ENCODE data around the gene UBR4. TPM values are rescaled to one million over a fixed set of nuclear protein-coding genes. Genes with fewer than 3 reads are reported as not detected.

UBR4 gene
- total and polyA plus RNA-seq, 2 experiments from 2014 or later, result 111 to 230 TPM

- Histone ChIP-seq H3F3A (replicated peaks; ENCODE audit: low read depth) (no peaks in the 10 kb centered on the region), H3K36me3 (ENCODE audit: insufficient read depth) (no peaks in the 10 kb centered on the region), H4K20me1 (replicated peaks; ENCODE audit: insufficient read depth) (no peaks in the 10 kb centered on the region), H3K4me2 (no peak overlapping the region), H3K4me3 (no peak overlapping the region), H2AFZ (no peak overlapping the region), H3K27me3 (ENCODE audit: insufficient read depth) (no peaks in the 10 kb centered on the region), H3K27ac (ENCODE audit: low read depth) (no peak overlapping the region), H3K4me1 (ENCODE audit: insufficient read depth) (no peaks in the 10 kb centered on the region), H3K79me2 (replicated peaks; ENCODE audit: insufficient read depth) (no peaks in the 10 kb centered on the region), H3K9me2 (ENCODE audit: insufficient read depth) (no peaks in the 10 kb centered on the region)
- Mint-ChIP-seq H3K36me3 (ENCODE audit: low read depth) (peaks cover 14% of the 10 kb centered on the region), H3K4me3 (no peak overlapping the region), H3K27ac (no peak overlapping the region), H3K27me3 (ENCODE audit: insufficient read depth, low read depth, poor library complexity) (peaks cover 11% of the 10 kb centered on the region), H3K4me1 (peaks cover 3% of the 10 kb centered on the region; the same call in 1 of the 3 replicates), H3K9me3 (peaks cover 23% of the 10 kb centered on the region)
- DNase-seq (ENCODE audit: low spot score) (no peak), ATAC-seq (no peak)
- TF ChIP-seq EZH2phosphoT487 (IDR thresholded peaks at IDR 0.05; ENCODE audit: unreplicated experiment) (no peak), ZNF331 (CRISPR knock-in tag; IDR thresholded peaks at IDR 0.05; ENCODE audit: low read depth) (no peak), STAT1 (IDR thresholded peaks at IDR 0.05; ENCODE audit: unreplicated experiment) (no peak), CREB1 (CRISPR knock-in tag; IDR thresholded peaks at IDR 0.05; ENCODE audit: low read depth) (no peak), ETS1 (IDR thresholded peaks at IDR 0.05) (no peak), CTCF (conservative IDR thresholded peaks at IDR 0.05; ENCODE audit: low read depth in 2 of 2) (no peak), NANOG (IDR thresholded peaks at IDR 0.05; ENCODE audit: borderline replicate concordance) (no peak), JUNB (IDR thresholded peaks at IDR 0.05; ENCODE audit: unreplicated experiment) (no peak)
These were observed 148.3 kb downstream of the UBR4 start for GRCh38 chr1:19061798-19062197.

- Histone ChIP-seq H4K20me1 (replicated peaks; ENCODE audit: insufficient read depth) (no peaks in the 10 kb centered on the region), H3K36me3 (ENCODE audit: insufficient read depth) (no peaks in the 10 kb centered on the region), H2AFZ (no peak overlapping the region), H3K79me2 (replicated peaks; ENCODE audit: insufficient read depth) (no peaks in the 10 kb centered on the region), H3K4me2 (no peak overlapping the region), H3F3A (replicated peaks; ENCODE audit: low read depth) (no peaks in the 10 kb centered on the region), H3K27me3 (ENCODE audit: insufficient read depth) (no peaks in the 10 kb centered on the region), H3K9me2 (ENCODE audit: insufficient read depth) (no peaks in the 10 kb centered on the region), H3K4me1 (ENCODE audit: insufficient read depth) (no peaks in the 10 kb centered on the region), H3K27ac (ENCODE audit: low read depth) (no peak overlapping the region), H3K4me3 (no peak overlapping the region)
- Mint-ChIP-seq H3K4me1 (no peaks in the 10 kb centered on the region), H3K4me3 (no peak overlapping the region), H3K27me3 (ENCODE audit: insufficient read depth, low read depth, poor library complexity) (peaks cover 12% of the 10 kb centered on the region), H3K36me3 (ENCODE audit: low read depth) (peaks cover 14% of the 10 kb centered on the region), H3K27ac (no peak overlapping the region), H3K9me3 (peaks cover 23% of the 10 kb centered on the region)
- ATAC-seq, result no peak
- no peak for DNase-seq (ENCODE audit: low spot score)
- TF ChIP-seq CREB1 (CRISPR knock-in tag; IDR thresholded peaks at IDR 0.05; ENCODE audit: low read depth), result no peak
These were observed 148.7 kb downstream of the UBR4 start for GRCh38 chr1:19061343-19061742.

GRCh38 chr1:19059773-19060172, 150.3 kb downstream of the UBR4 start:
- peaks cover 12% of the 10 kb centered on the region for H3K27me3 Mint-ChIP-seq (ENCODE audit: insufficient read depth, low read depth, poor library complexity)
- no peaks in the 10 kb centered on the region for H3K9me2 ChIP-seq (ENCODE audit: insufficient read depth)
- H3F3A ChIP-seq (replicated peaks; ENCODE audit: low read depth), result no peaks in the 10 kb centered on the region
- peaks cover 14% of the 10 kb centered on the region for H3K36me3 Mint-ChIP-seq (ENCODE audit: low read depth)
- H3K4me1 Mint-ChIP-seq, result no peaks in the 10 kb centered on the region
- H4K20me1 ChIP-seq (replicated peaks; ENCODE audit: insufficient read depth), result no peaks in the 10 kb centered on the region
- no peak overlapping the region for H3K27ac Mint-ChIP-seq
- H3K4me2 ChIP-seq, result no peak overlapping the region
- no peak overlapping the region for H3K27ac ChIP-seq (ENCODE audit: low read depth)
- no peak overlapping the region for H3K4me3 ChIP-seq
- DNase-seq (ENCODE audit: low spot score) (no peak), ATAC-seq (no peak)
- H3K36me3 ChIP-seq (ENCODE audit: insufficient read depth), result no peaks in the 10 kb centered on the region
- H3K79me2 ChIP-seq (replicated peaks; ENCODE audit: insufficient read depth), result no peaks in the 10 kb centered on the region
- no peaks in the 10 kb centered on the region for H3K4me1 ChIP-seq (ENCODE audit: insufficient read depth)
- peaks cover 23% of the 10 kb centered on the region for H3K9me3 Mint-ChIP-seq
- no peaks in the 10 kb centered on the region for H3K27me3 ChIP-seq (ENCODE audit: insufficient read depth)
- H3K4me3 Mint-ChIP-seq, result no peak overlapping the region
- no peak overlapping the region for H2AFZ ChIP-seq
- no peak for TF ChIP-seq STAT1 (IDR thresholded peaks at IDR 0.05; ENCODE audit: unreplicated experiment)
- TF ChIP-seq POLR2AphosphoS5 (IDR thresholded peaks at IDR 0.05; ENCODE audit: low read depth), result no peak
- no peak for TF ChIP-seq JUNB (IDR thresholded peaks at IDR 0.05; ENCODE audit: unreplicated experiment)
- no peak for TF ChIP-seq NANOG (IDR thresholded peaks at IDR 0.05; ENCODE audit: borderline replicate concordance)
- TF ChIP-seq EZH2 (IDR thresholded peaks at IDR 0.05; ENCODE audit: low read depth, unreplicated experiment), result no peak
- no peak for TF ChIP-seq ZNF331 (CRISPR knock-in tag; IDR thresholded peaks at IDR 0.05; ENCODE audit: low read depth)
- no peak for TF ChIP-seq REST (IDR thresholded peaks at IDR 0.05; ENCODE audit: unreplicated experiment)
- TF ChIP-seq ZNF114 (CRISPR knock-in tag; IDR thresholded peaks at IDR 0.05), result no peak
- TF ChIP-seq EZH2phosphoT487 (IDR thresholded peaks at IDR 0.05; ENCODE audit: unreplicated experiment), result no peak

All from GM23338 (cell line).